GM19238 (cell line): ENCODE results near the gene ZNF879.

Experiments
- DNase-seq: peaks from one replicate; pipeline ENCODE4 v3.0.0; 2011; ENCODE audit warnings: low spot score; ENCODE audit not compliant: insufficient read length

Gene ZNF879

GRCh38 chr5:179023528-179024189, at the start of gene ZNF879:
Gene ZNF879, plus strand, starts transcription at chr5:179023804. Its CDS starts 1,201 bp downstream, at chr5:179025005.
- peak; percentile 41 for DNase-seq

GRCh38 chr5:178981381-178981780, 42.2 kb upstream of the ZNF879 start:
- no peak for DNase-seq

GRCh38 chr5:178982941-178983340, 40.7 kb upstream of the ZNF879 start:
- DNase-seq = no peak

- no peak for DNase-seq
Measured at GRCh38 chr5:178983728-178984127, 39.9 kb upstream of the ZNF879 start.

GRCh38 chr5:178984145-178985072, 39.2 kb upstream of the ZNF879 start:
- no peak for DNase-seq

- no peak for DNase-seq
Measured at GRCh38 chr5:178986326-178986960, 37.2 kb upstream of the ZNF879 start.

- DNase-seq = no peak
Measured at GRCh38 chr5:178988436-178989220, 35.0 kb upstream of the ZNF879 start.

GRCh38 chr5:178989311-178989710, 34.3 kb upstream of the ZNF879 start:
- no peak for DNase-seq

GRCh38 chr5:178990491-178990890, 33.1 kb upstream of the ZNF879 start:
- no peak for DNase-seq

GRCh38 chr5:178991190-178992145, 32.1 kb upstream of the ZNF879 start:
- DNase-seq = no peak

GRCh38 chr5:178992291-178992895, 31.2 kb upstream of the ZNF879 start:
- no peak for DNase-seq

GRCh38 chr5:178993236-178993765, 30.3 kb upstream of the ZNF879 start:
- no peak for DNase-seq

- DNase-seq = no peak
Measured at GRCh38 chr5:178993955-178994579, 29.5 kb upstream of the ZNF879 start.

- no peak for DNase-seq
Measured at GRCh38 chr5:178994580-178995340, 28.8 kb upstream of the ZNF879 start, which contains the start of gene GRM6. Gene GRM6, minus strand, starts transcription at chr5:178995320. Its CDS starts 376 bp downstream, at chr5:178994944.

GRCh38 chr5:178995341-178995690, 28.3 kb upstream of the ZNF879 start:
- no peak for DNase-seq

GRCh38 chr5:178996156-178996555, 27.4 kb upstream of the ZNF879 start:
- no peak for DNase-seq

- DNase-seq = no peak
Measured at GRCh38 chr5:178997191-178997590, 26.4 kb upstream of the ZNF879 start.

GRCh38 chr5:178998441-178998840, 25.2 kb upstream of the ZNF879 start:
- no peak for DNase-seq
